ENCODE measurements around the gene ATG2B. TPM values are rescaled to one million over a fixed set of nuclear protein-coding genes. Genes with fewer than 3 reads are reported as not detected.

Gene ATG2B
- total RNA-seq, 3 donors from 2014 or later (not counting 1 experiment from before 2014, with no cell fraction given), result 34.8 to 45.6 (median 35.8) TPM

- ATAC-seq, result no peak
- intact Hi-C loops (cut with micrococcal nuclease), result loop anchor here (1.0 kb wide), 1 partner anchor 28 kb away; the partner anchor contains the start of genes ATG2B and GSKIP
- H3K9me3 ChIP-seq (ENCODE audit: control insufficient read depth, insufficient read depth, low read length), result no peaks in the 10 kb centered on the region
- TF ChIP-seq, protein P1, sequence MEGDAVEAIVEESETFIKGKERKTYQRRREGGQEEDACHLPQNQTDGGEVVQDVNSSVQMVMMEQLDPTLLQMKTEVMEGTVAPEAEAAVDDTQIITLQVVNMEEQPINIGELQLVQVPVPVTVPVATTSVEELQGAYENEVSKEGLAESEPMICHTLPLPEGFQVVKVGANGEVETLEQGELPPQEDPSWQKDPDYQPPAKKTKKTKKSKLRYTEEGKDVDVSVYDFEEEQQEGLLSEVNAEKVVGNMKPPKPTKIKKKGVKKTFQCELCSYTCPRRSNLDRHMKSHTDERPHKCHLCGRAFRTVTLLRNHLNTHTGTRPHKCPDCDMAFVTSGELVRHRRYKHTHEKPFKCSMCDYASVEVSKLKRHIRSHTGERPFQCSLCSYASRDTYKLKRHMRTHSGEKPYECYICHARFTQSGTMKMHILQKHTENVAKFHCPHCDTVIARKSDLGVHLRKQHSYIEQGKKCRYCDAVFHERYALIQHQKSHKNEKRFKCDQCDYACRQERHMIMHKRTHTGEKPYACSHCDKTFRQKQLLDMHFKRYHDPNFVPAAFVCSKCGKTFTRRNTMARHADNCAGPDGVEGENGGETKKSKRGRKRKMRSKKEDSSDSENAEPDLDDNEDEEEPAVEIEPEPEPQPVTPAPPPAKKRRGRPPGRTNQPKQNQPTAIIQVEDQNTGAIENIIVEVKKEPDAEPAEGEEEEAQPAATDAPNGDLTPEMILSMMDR (IDR thresholded peaks at IDR 0.05), result no peak
- H3K4me3 Mint-ChIP-seq, result peak overlapping the region; percentile 93
- WGBS (ENCODE audit: insufficient coverage), result 7% methylated on average over 13 of the region's 13 CpGs
- peak overlapping the region; percentile 64 to 81 for H3K27ac Mint-ChIP-seq
- H3K27me3 ChIP-seq (ENCODE audit: control insufficient read depth, insufficient read depth, low read length), result peaks cover 2% of the 10 kb centered on the region
- no peaks in the 10 kb centered on the region for H3K9me3 Mint-ChIP-seq
- peak overlapping the region; percentile 89 for H3K4me3 ChIP-seq (ENCODE audit: low read length)
- DNase-seq, result no peak
- peaks cover 7 to 9% of the 10 kb centered on the region in 2 donors for H3K4me1 Mint-ChIP-seq
- H3K27ac ChIP-seq (ENCODE audit: low read length), result no peak overlapping the region
- peaks cover 3 to 9% of the 10 kb centered on the region in 2 donors for H3K27me3 Mint-ChIP-seq (ENCODE audit: low read depth in 2 of 2)
- peaks cover 2% of the 10 kb centered on the region for H3K36me3 ChIP-seq (ENCODE audit: control insufficient read depth, insufficient read depth, low read length)
- peaks cover 16% of the 10 kb centered on the region for H3K4me1 ChIP-seq (ENCODE audit: control insufficient read depth, insufficient read depth, low read length)
- H3K36me3 Mint-ChIP-seq, result no peaks in the 10 kb centered on the region
Measured at GRCh38 chr14:96390965-96391292, 27.8 kb upstream of the ATG2B start.

DNA sequence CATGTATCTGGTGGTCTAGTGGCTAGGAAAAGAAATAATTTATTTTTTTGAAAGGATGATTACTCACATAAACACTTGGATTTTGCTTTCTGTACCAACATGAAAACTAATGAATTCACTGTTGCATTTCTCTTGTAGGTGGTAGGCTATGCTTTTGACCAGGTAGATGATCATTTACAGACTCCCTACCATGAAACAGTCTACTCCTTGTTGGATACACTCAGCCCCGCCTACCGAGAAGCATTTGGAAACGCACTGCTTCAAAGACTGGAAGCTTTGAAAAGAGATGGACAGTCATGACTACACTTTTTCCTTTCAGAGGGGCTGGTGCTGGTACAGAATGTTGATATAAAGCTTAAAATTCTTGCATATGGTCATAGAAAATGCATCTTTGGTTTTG is 22.2 kb upstream of the ATG2B start:
- H3K36me3 Mint-ChIP-seq, result peaks cover 7% of the 10 kb centered on the region
- no peak overlapping the region for H3K4me3 ChIP-seq (ENCODE audit: low read length)
- no peaks in the 10 kb centered on the region for H3K9me3 ChIP-seq (ENCODE audit: control insufficient read depth, insufficient read depth, low read length)
- no peak overlapping the region for H3K27ac ChIP-seq (ENCODE audit: low read length)
- H3K4me1 Mint-ChIP-seq, result peaks cover 6 to 7% of the 10 kb centered on the region in 2 donors
- H3K27me3 ChIP-seq (ENCODE audit: control insufficient read depth, insufficient read depth, low read length), result peaks cover 2% of the 10 kb centered on the region
- TF ChIP-seq, protein P1 (IDR thresholded peaks at IDR 0.05), result no peak
- 99% methylated on average over 3 of the region's 3 CpGs for WGBS (ENCODE audit: insufficient coverage)
- peaks cover 18% of the 10 kb centered on the region for H3K36me3 ChIP-seq (ENCODE audit: control insufficient read depth, insufficient read depth, low read length)
- H3K9me3 Mint-ChIP-seq, result no peaks in the 10 kb centered on the region
- DNase-seq (no peak), ATAC-seq (no peak)
- intact Hi-C loops (cut with micrococcal nuclease), result no loop called here
- H3K27ac Mint-ChIP-seq, result no peak overlapping the region
- H3K27me3 Mint-ChIP-seq (ENCODE audit: low read depth in 2 of 2), result no peaks in the 10 kb centered on the region
- no peaks in the 10 kb centered on the region for H3K4me1 ChIP-seq (ENCODE audit: control insufficient read depth, insufficient read depth, low read length)
- no peak overlapping the region for H3K4me3 Mint-ChIP-seq

- Mint-ChIP-seq H3K27ac (no peak overlapping the region), H3K27me3 (ENCODE audit: low read depth in 2 of 2) (no peaks in the 10 kb centered on the region), H3K4me1 (peaks cover 7 to 8% of the 10 kb centered on the region in 2 donors), H3K4me3 (no peak overlapping the region), H3K9me3 (no peaks in the 10 kb centered on the region), H3K36me3 (peaks cover 7% of the 10 kb centered on the region)
- Histone ChIP-seq H3K9me3 (ENCODE audit: control insufficient read depth, insufficient read depth, low read length) (no peaks in the 10 kb centered on the region), H3K4me1 (ENCODE audit: control insufficient read depth, insufficient read depth, low read length) (no peaks in the 10 kb centered on the region), H3K27me3 (ENCODE audit: control insufficient read depth, insufficient read depth, low read length) (no peaks in the 10 kb centered on the region), H3K4me3 (ENCODE audit: low read length) (no peak overlapping the region), H3K36me3 (ENCODE audit: control insufficient read depth, insufficient read depth, low read length) (peaks cover 18% of the 10 kb centered on the region), H3K27ac (ENCODE audit: low read length) (no peak overlapping the region)
- intact Hi-C loops (cut with micrococcal nuclease), result no loop called here
- WGBS (ENCODE audit: insufficient coverage), result no CpG with 5 or more reads among the region's 1 CpG
- no peak for DNase-seq
- TF ChIP-seq, protein P1 (IDR thresholded peaks at IDR 0.05), result no peak
- ATAC-seq, result no peak
Measured at GRCh38 chr14:96384740-96385139, 21.6 kb upstream of the ATG2B start.

- Mint-ChIP-seq H3K9me3 (no peaks in the 10 kb centered on the region), H3K27me3 (ENCODE audit: low read depth in 2 of 2) (no peaks in the 10 kb centered on the region), H3K27ac (no peak overlapping the region), H3K36me3 (peaks cover 7% of the 10 kb centered on the region), H3K4me1 (peaks cover 7 to 8% of the 10 kb centered on the region in 2 donors), H3K4me3 (no peak overlapping the region)
- Histone ChIP-seq H3K4me1 (ENCODE audit: control insufficient read depth, insufficient read depth, low read length) (no peaks in the 10 kb centered on the region), H3K9me3 (ENCODE audit: control insufficient read depth, insufficient read depth, low read length) (no peaks in the 10 kb centered on the region), H3K4me3 (ENCODE audit: low read length) (no peak overlapping the region), H3K36me3 (ENCODE audit: control insufficient read depth, insufficient read depth, low read length) (peaks cover 18% of the 10 kb centered on the region), H3K27me3 (ENCODE audit: control insufficient read depth, insufficient read depth, low read length) (no peaks in the 10 kb centered on the region), H3K27ac (ENCODE audit: low read length) (no peak overlapping the region)
- DNase-seq (no peak), ATAC-seq (no peak)
- TF ChIP-seq, protein P1 (IDR thresholded peaks at IDR 0.05), result no peak
- WGBS (ENCODE audit: insufficient coverage), result 92% methylated on average over 1 of the region's 1 CpG
- intact Hi-C loops (cut with micrococcal nuclease), result no loop called here
Measured at GRCh38 chr14:96384053-96384452, 20.9 kb upstream of the ATG2B start.

All from natural killer cell (primary cell).